Hepatocyte (in vitro differentiated cells): ENCODE measurements around the gene FCGR3B. TPM values are rescaled to one million over a fixed set of nuclear protein-coding genes. Genes with fewer than 3 reads are reported as not detected.
"Not testable (repeated sequence)": the region's sequence is repeated elsewhere in the genome, so short reads cannot be mapped to it uniquely, and the experiment has no call there.

Experiments
- DNase-seq: peaks from one replicate; pipeline ENCODE4 v3.0.0-alpha.2; 2016; ENCODE audit warnings: low spot score
- H2AFZ ChIP-seq: fragments of 200-600 bp; sonication (generic); 2 replicates; pipeline ENCODE4 v1.6.0; 2016; ENCODE audit warnings: antibody characterized with exemption, mild to moderate bottlenecking
- H3K27ac ChIP-seq: fragments of 200-600 bp; sonication (generic); 2 replicates; pipeline ENCODE4 v1.5.1; 2016; ENCODE audit warnings: mild to moderate bottlenecking
- H3K27me3 ChIP-seq: fragments of 200-600 bp; sonication (generic); 2 replicates; pipeline ENCODE4 v1.6.1; 2016
- H3K36me3 ChIP-seq: fragments of 200-600 bp; sonication (generic); replicated peaks from 2 replicates; pipeline ENCODE4 v1.5.1; 2016; ENCODE audit warnings: low read depth; ENCODE audit not compliant: insufficient read depth
- H3K4me1 ChIP-seq: fragments of 200-600 bp; sonication (generic); 2 replicates; pipeline ENCODE4 v1.5.1; 2016; ENCODE audit warnings: mild to moderate bottlenecking, moderate library complexity; ENCODE audit not compliant: insufficient read depth
- H3K4me2 ChIP-seq: fragments of 200-600 bp; sonication (generic); 2 replicates; pipeline ENCODE4 v1.6.0; 2016
- H3K4me3 ChIP-seq: fragments of 200-600 bp; sonication (generic); 2 replicates; pipeline ENCODE4 v1.5.1; 2016; ENCODE audit warnings: mild to moderate bottlenecking
- H3K79me2 ChIP-seq: fragments of 200-600 bp; sonication (generic); 2 replicates; pipeline ENCODE4 v1.6.0; 2017; ENCODE audit warnings: mild to moderate bottlenecking
- H3K9me2 ChIP-seq: fragments of 200-600 bp; sonication (generic); replicated peaks from 2 replicates; pipeline ENCODE4 v1.6.0; 2017; ENCODE audit warnings: mild to moderate bottlenecking; ENCODE audit not compliant: insufficient read depth
- H3K9me3 ChIP-seq: fragments of 200-600 bp; sonication (generic); 2 replicates; pipeline ENCODE4 v1.5.1; 2016; ENCODE audit warnings: low read depth, mild to moderate bottlenecking
- H4K20me1 ChIP-seq: fragments of 200-600 bp; sonication (generic); 2 replicates; pipeline ENCODE4 v1.6.0; 2016; ENCODE audit warnings: mild to moderate bottlenecking; ENCODE audit not compliant: insufficient read depth, poor library complexity, severe bottlenecking
- WGBS: methylation state at CpG from one replicate; pipeline ENCODE4 v1.1.6; 2016; ENCODE audit warnings: low lambda C conversion rate; ENCODE audit errors: missing lambda C conversion rate; 5-methylcytosine and 5-hydroxymethylcytosine counted together
- polyA plus RNA-seq: library from polyadenylated mRNA; unstranded; fragments of >200 nt; fragmentation: Nextera tagmentation; extraction: Ambion mirVana; gene quantifications from 2 replicates; pipeline ENCODE4 v1.2.1, GENCODE V29; 2016
- total RNA-seq: library from RNA; depleted of rRNA; stranded (reverse); fragments of >200 nt; gene quantifications from 2 replicates; pipeline ENCODE4 v1.2.3, GENCODE V29; 2014

The FCGR3B gene
- total and polyA plus RNA-seq, 2 experiments from 2014 or later, result not detected

- H3K4me1 ChIP-seq, H3K9me2 ChIP-seq, H3K27me3 ChIP-seq, H3K79me2 ChIP-seq, H2AFZ ChIP-seq, H3K4me2 ChIP-seq, H3K36me3 ChIP-seq, H3K4me3 ChIP-seq, H3K27ac ChIP-seq, H3K9me3 ChIP-seq, H4K20me1 ChIP-seq, DNase-seq: not testable (repeated sequence)
- WGBS, result no CpG with 5 or more reads among the region's 4 CpGs
These were observed 50.0 kb downstream of the FCGR3B start for GRCh38 chr1:161580879-161581537.

GRCh38 chr1:161579856-161580507 is 51.0 kb downstream of the FCGR3B start:
- H3K36me3 ChIP-seq, H2AFZ ChIP-seq, H3K27ac ChIP-seq, H3K9me3 ChIP-seq, DNase-seq, H3K4me3 ChIP-seq, H3K4me1 ChIP-seq, H3K27me3 ChIP-seq, H3K4me2 ChIP-seq, H3K79me2 ChIP-seq, H4K20me1 ChIP-seq, H3K9me2 ChIP-seq: not testable (repeated sequence)
- WGBS, result no CpG with 5 or more reads among the region's 8 CpGs

DNA sequence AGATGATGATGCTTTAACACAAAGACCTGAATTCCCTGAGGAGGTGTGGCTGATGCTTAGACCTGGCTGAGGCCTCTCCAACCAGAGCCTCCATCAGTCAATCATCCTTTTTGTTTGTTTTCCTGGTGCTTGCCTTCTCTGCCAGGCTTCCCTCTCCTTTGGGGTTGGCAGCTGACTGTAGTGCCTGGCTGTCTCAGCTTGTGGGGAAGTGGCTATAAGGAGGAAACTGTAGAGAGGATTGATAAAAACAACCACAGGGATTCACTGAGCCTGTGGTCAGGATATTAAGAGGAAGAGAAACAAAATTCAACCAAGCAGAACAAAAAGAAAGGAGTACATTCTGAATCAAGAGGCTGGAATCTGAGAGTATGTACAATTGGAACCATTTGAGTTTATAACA is 54.3 kb downstream of the FCGR3B start:
- H2AFZ ChIP-seq, H3K4me2 ChIP-seq, H3K9me3 ChIP-seq, H3K4me3 ChIP-seq, DNase-seq, H4K20me1 ChIP-seq, H3K27ac ChIP-seq, H3K36me3 ChIP-seq, H3K27me3 ChIP-seq, H3K79me2 ChIP-seq, H3K4me1 ChIP-seq, H3K9me2 ChIP-seq: not testable (repeated sequence)

Other genes starting within 250 kb of the FCGR3B start
- 3.6 TPM in 2 replicates for gene FCGR2A, start 125.7 kb downstream of the FCGR3B start, total RNA-seq
- 0.64 and 1.0 TPM in 2 replicates for gene FCGR2A, start 125.7 kb downstream of the FCGR3B start, polyA plus RNA-seq
- 0.50 and 1.1 TPM in 2 replicates for gene HSPA6, start 106.6 kb downstream of the FCGR3B start, total RNA-seq
- gene HSPA6, start 106.6 kb downstream of the FCGR3B start, polyA plus RNA-seq, result 0.41 and 13.2 TPM in 2 replicates
- gene FCGR3A, start 81.4 kb downstream of the FCGR3B start, total RNA-seq, result 0.17 and 2.2 TPM in 2 replicates
- 0.31 and 0.80 TPM in 2 replicates for gene FCGR3A, start 81.4 kb downstream of the FCGR3B start, polyA plus RNA-seq
- 0.52 TPM in 1 of 2 replicates, not detected in the other for gene FCGR2B, start 32.0 kb upstream of the FCGR3B start, total RNA-seq
- gene FCGR2B, start 32.0 kb upstream of the FCGR3B start, polyA plus RNA-seq, result not detected in 2 replicates
- 0.16 and 3.0 TPM in 2 replicates for gene FCRLA, start 76.1 kb upstream of the FCGR3B start, total RNA-seq
- gene FCRLA, start 76.1 kb upstream of the FCGR3B start, polyA plus RNA-seq, result 0.31 and 0.75 TPM in 2 replicates
- gene FCRLB, start 90.4 kb upstream of the FCGR3B start, total RNA-seq, result 0.23 and 0.76 TPM in 2 replicates
- 0.60 and 1.5 TPM in 2 replicates for gene FCRLB, start 90.4 kb upstream of the FCGR3B start, polyA plus RNA-seq
- gene DUSP12, start 118.6 kb upstream of the FCGR3B start, total RNA-seq, result 47.9 and 52.9 TPM in 2 replicates
- 35.4 and 37.1 TPM in 2 replicates for gene DUSP12, start 118.6 kb upstream of the FCGR3B start, polyA plus RNA-seq
- 27.8 and 29.8 TPM in 2 replicates for gene ATF6, start 135.1 kb upstream of the FCGR3B start, total RNA-seq
- gene ATF6, start 135.1 kb upstream of the FCGR3B start, polyA plus RNA-seq, result 13.4 and 15.3 TPM in 2 replicates